GM21360 (cell line): ENCODE results near the gene CENPP.

ENCODE experiments used
- ATAC-seq: cut with Tn5 transposase; IDR thresholded peaks from one replicate; pipeline ENCODE4 v1.9.1; 2021; ENCODE audit warnings: mild to moderate bottlenecking, moderate library complexity; ENCODE audit not compliant: unreplicated experiment

CENPP gene

GRCh38 chr9:92501671-92502393 lies 176.1 kb downstream of the CENPP start:
- no peak for ATAC-seq

DNA sequence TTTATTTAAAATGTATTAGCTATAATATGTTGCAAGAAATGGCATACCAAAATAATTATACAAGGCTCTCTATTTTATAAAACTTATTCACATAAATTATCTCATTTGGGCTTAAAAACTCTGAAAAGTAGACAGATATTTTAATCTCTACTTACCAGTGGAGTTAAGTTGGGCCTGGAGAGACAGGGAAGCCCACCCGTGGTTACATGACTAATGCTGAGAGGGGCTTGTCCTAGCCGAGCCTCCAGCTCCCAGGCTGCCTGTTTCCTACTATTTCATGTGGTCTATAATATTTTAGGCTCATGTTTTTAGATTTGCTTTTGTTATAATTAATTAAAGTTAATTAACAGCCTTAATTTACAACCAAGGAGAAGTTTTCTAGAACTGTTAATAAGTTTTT lies 177.4 kb downstream of the CENPP start:
- no peak for ATAC-seq

- no peak for ATAC-seq
Observed at GRCh38 chr9:92504881-92505280, 179.1 kb downstream of the CENPP start.

DNA sequence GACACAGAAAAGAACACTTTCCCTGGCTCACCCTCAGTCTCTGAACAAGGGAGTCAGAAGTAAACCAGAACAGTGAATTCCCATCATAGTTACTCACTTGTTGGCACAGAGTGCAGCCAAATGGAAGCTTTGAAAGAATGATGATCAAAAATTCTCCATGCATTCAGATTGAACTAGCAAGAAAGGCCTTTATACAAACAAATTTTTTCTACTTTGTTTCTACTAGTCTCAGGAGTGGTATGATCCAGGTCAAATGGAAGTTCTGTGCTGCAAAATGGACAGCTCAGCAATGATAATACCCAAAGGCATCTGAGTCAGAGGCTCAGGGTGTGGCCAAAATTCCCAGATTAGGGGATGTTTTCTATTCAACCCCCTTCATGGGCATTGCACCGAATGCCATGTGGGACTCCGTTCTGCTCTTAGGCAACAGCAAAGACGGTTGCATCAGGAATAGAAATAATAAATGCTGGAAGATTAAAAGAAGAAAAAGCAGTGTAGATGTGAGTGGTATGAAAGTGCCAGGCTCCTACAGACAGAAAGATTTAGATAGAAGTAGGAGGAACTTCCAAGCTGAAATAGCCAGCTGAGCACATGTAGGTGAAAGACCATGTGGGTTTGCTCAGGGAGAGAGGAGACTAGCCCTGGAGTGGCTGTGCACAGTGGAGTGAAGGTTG lies 180.6 kb downstream of the CENPP start:
- no peak for ATAC-seq

- ATAC-seq, result no peak
Observed at GRCh38 chr9:92507005-92507404, 181.3 kb downstream of the CENPP start.

DNA sequence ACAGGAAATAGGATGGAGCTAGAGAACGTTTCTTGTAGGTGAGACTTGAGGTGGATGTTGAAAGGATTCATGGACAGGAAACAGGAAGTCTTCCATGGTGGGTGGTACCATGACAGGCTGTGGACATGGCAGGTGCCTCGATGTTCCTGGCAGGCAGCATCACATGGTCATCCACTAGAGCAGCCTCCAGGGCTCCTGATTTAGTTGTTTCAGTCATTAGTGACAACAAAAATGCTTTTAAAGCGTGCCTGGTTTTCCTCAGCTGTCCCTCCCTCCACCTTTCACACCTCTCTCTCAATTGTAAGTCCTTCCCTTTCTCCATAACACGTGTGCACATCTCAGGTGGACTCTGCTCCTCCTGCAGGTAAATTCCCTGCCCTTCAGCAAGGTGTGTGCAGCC lies 181.7 kb downstream of the CENPP start:
- no peak for ATAC-seq

DNA sequence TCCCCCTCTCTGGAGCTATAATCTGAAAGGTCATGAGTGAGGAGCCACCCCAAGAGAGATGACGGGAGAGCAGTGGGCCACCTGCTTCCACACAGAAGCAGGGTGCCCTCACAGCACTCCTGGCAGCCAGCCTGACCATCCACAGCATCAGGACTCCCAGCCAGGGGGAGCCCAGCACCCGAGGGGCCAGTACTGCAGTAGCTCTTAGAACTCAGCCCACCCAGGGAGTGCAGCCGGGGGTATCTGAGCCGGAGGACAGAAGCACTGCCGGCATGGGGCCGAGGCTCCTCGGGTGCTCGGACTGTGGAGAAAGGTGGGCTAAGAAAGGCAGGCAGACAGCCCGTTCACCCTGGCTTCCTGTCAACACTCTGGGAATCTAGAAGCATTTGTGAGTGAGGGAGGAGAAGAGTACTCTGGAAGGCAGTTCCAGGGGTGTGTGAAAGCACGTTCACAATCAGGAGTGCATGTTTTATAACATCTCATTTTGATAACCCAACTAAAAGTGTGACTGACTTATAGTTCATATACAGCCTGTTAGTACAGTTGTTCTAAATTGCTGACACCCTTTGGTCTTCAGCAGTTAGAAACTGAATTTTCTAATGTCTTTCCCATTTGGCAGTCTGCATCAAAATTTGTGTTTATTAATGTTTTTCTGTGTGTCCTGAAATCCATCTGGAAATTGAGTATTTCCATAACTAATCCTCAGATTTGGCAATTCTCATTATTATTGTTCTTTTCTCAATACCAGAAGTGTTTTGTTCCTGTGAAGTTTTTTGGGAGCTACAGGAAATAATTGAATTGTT lies 182.5 kb downstream of the CENPP start:
- ATAC-seq, result no peak

- no peak for ATAC-seq
Observed at GRCh38 chr9:92509050-92509449, 183.3 kb downstream of the CENPP start.

DNA sequence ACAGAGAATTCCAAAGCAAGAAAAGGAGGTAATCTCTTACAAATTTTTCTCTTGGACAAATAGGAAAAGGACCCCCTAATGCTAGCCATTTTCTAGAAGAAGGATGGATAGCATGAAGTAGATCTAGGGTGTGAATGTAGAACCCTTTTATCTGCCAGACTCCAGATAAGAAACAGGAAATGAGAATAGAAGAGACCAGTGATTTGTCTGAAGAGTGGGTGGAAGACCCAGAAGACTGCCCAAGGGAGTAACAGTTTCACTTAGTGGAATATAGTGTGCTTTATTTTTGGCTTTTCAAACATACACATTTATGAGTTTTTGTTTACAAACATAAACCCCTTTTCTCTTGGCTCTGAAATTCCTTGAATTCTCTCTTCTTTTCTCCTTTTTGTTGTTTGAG lies 185.0 kb downstream of the CENPP start:
- ATAC-seq, result no peak

DNA sequence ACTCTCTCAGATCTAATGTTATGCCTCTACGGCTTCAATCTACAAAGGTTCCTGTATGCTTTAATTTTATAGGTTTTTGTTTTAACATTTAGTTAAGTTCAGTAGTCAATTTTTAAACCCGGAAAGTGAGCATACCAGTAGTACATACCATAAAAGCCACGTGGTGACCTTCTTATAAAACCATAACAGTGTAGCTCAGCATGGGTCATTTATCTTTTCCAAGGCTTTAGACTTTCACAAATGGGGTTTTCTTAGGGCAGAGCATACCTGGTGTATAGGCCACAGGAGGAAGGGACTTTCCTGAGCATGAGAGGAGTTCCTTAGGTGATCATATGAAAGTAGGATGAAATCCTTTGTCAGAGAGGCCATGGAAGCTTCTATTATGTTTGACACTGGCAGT lies 186.9 kb downstream of the CENPP start:
- no peak for ATAC-seq

GRCh38 chr9:92513349-92513748 lies 187.6 kb downstream of the CENPP start:
- ATAC-seq, result no peak

- ATAC-seq, result no peak
Observed at GRCh38 chr9:92514635-92515034, 188.9 kb downstream of the CENPP start.

GRCh38 chr9:92516521-92516920 lies 190.8 kb downstream of the CENPP start:
- no peak for ATAC-seq

DNA sequence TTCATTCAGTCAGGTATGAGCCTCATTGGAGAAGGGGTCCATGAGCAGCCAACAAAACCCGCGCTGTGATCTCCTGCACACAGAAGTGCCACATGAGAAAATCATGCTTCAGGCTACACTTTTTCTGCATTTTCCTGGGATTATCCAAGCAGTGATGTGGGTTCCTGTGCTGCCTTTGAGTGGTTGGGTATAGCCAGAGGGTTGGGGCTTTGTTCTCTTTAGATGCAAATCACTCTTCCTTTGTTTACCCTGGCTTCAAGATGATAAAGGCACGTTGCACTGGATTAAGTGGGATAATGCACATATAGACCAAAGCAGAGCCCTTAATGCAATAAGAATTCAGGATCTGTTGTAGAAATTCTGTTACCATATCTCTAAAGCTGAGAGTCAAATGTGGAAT lies 191.3 kb downstream of the CENPP start:
- no peak for ATAC-seq

- no peak for ATAC-seq
Observed at GRCh38 chr9:92518199-92518598, 192.4 kb downstream of the CENPP start.

DNA sequence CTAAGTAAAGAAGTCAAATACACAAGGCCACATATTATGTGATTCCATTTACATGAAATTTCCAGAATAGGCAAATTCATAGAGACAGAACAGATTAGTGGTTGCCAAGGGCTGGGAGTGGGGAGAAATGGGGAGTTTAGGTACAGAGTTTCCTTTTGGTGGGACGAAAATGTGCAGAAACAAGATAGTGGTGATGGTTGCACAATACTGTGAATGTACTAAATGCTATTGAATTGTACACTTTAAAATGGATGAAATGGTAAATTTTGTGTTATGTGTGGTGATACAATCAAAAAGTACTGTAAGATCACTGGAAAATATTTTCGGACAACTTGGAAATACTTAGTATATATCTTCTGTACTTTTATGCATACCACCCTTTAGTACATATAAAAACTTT lies 195.1 kb downstream of the CENPP start:
- ATAC-seq, result no peak

DNA sequence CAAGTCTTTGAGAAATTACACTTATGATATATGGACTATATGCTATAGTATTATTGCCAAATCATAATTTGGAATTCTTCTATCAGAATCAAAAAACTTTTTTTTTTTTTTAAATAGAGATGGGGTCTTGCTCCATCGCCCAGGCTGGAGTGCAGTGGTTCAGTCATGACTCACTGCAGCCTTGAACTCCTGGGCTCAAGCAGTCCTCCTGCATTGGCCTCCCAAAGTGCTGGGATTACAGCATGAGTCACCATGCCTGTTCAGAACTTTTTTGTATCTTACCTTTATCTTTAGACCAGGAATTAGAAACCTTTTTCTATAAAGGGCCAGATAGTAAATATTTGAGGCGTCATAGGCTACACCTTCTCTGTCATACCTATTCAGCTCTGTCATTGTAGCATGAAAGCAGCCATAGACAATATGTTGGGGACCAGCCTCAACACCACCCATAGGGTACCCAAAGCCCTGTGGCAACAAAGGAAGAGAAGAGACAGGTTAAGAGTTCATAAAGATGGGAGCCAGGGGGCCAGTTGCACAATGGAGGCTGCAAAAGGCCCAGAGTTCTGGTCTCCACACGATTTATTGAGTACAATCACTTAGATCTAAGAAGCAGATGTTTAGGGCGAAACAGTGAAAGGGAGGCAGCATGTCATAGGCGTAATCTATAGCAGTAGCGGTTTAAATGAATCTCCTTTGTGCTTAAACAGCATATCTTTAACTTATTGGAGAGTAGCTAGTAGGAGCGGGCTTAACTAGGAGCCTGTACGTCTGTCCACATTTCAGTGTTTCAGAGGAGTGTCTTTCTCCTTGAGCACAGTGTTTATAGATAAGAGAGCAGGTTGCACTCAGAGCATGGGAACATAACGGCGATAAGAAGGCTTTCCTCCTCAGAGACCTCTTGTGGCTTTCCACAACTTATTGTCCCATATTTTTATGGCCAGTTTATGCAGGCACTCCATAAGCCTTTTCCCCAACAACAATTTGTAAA lies 197.5 kb downstream of the CENPP start:
- no peak for ATAC-seq

GRCh38 chr9:92524881-92525280 lies 199.1 kb downstream of the CENPP start:
- no peak for ATAC-seq

- ATAC-seq, result no peak
Observed at GRCh38 chr9:92525306-92525705, 199.6 kb downstream of the CENPP start.

DNA sequence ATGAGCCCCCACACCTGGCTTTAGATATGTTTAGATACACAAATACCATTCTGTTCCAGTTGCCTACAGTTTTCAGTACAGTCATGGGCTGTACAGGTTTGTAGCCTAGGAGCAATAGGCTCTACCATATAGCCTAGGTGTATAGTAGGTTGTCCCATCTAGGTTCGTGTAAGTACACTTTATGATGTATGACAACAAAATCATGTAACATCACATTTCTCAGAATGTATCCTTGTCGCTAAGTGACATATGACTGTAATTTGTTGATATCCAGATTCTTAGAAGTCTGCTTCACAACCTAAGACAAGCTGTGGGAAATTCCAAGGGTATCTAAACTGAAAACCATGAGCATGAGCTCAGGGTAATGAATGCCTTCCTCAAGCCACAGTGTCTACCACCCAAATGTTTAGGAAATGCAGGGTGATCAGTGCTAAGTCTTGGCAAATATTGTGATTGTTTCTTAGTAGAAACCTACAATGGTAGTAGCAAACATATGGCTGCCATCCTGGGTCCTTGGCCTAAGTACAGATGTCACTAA lies 201.6 kb downstream of the CENPP start:
- no peak for ATAC-seq
